Right cardiac atrium (tissue), 5 donors: ENCODE measurements around the gene AJAP1. TPM values are rescaled to one million over a fixed set of nuclear protein-coding genes. Genes with fewer than 3 reads are reported as not detected.
"Not testable (repeated sequence)": the region's sequence is repeated elsewhere in the genome, so short reads cannot be mapped to it uniquely, and the experiment has no call there.

Experiments
- ATAC-seq, 2 donors: fragments of 200-7000 bp; cut with Tn5 transposase; one replicate each; pipeline versions ENCODE4 v1.8.0 to v1.9.1; 2020; ENCODE audit warnings: moderate library complexity in 2 of 2, mild to moderate bottlenecking in 1 of 2
- DNase-seq, 3 donors: peaks; one replicate each; pipeline ENCODE4 v3.0.0-alpha.2; 2020
- H3K27ac ChIP-seq: one replicate; pipeline ENCODE4 v1.5.1; 2013; ENCODE audit warnings: mild to moderate bottlenecking, low read length, control low read depth, moderate library complexity
- H3K27me3 ChIP-seq: one replicate; pipeline ENCODE4 v1.6.1; 2013; ENCODE audit not compliant: control insufficient read depth, insufficient read depth
- H3K4me1 ChIP-seq: one replicate; pipeline ENCODE4 v1.6.1; 2013; ENCODE audit warnings: low read length; ENCODE audit not compliant: control insufficient read depth, insufficient read depth
- H3K4me3 ChIP-seq: one replicate; pipeline ENCODE4 v1.5.1; 2013; ENCODE audit warnings: low read length, control low read depth
- H3K9me3 ChIP-seq: one replicate; pipeline ENCODE4 v1.6.1; 2013; ENCODE audit warnings: low read length; ENCODE audit not compliant: control insufficient read depth
- WGBS: extraction: QIAGEN DNeasy Blood & Tissue Kit; methylation state at CpG from one replicate; pipeline ENCODE4 v1.1.7; 2013; 5-methylcytosine and 5-hydroxymethylcytosine counted together
- intact Hi-C, 4 donors: fragments of 100-400 bp; cut with DNase I; formaldehyde crosslinking; loops; one replicate each; pipeline versions ENCODE4 v1.11.0 to v1.14.0; 2022 to 2023
- polyA plus RNA-seq: library from polyadenylated mRNA; stranded (reverse); fragments of 200-250 nt; gene quantifications from one replicate; pipeline ENCODE4 v1.2.3, GENCODE V29; 2013
- total RNA-seq, 4 donors: library from RNA; stranded (reverse); fragmentation: NEBNext Ultra II Directional; extraction: Animal tissue kit (Norgen Biotek cat#: 25700); gene quantifications; one replicate each; pipeline ENCODE4 v1.2.1, GENCODE V29; 2021
- donor health status: healthy with polysubstance abuse.
- donor health status: DM: no; HTN: yes; CAD: no.
- donor health status: DM: no; HTN: no; CAD: no.
- donor health status: DM: no; HTN: yes; CAD: no; lungs with severe emphysema.
- donor health status: DM: yes; HTN: yes; CAD: no.

The AJAP1 gene
- total and polyA plus RNA-seq, 5 donors: 0.02 to 0.18 (median 0.06) TPM

GRCh38 chr1:4617506-4617905, 36.9 kb upstream of the AJAP1 start:
- ATAC-seq (peak in 1 of 2 donors; percentile 24), DNase-seq (peak in 1 of 3 donors; percentile 20)
- H3K27me3 ChIP-seq: no peaks in the 10 kb centered on the region
- H3K4me1 ChIP-seq: no peaks in the 10 kb centered on the region
- WGBS: 93% methylated on average over 6 of the region's 6 CpGs
- no peak overlapping the region for H3K4me3 ChIP-seq
- no peak overlapping the region for H3K27ac ChIP-seq
- intact Hi-C loops: no loop called here
- no peaks in the 10 kb centered on the region for H3K9me3 ChIP-seq

- H3K27ac ChIP-seq, H3K4me3 ChIP-seq, H3K9me3 ChIP-seq, H3K27me3 ChIP-seq, intact Hi-C loops, ATAC-seq, DNase-seq, H3K4me1 ChIP-seq: not testable (repeated sequence)
- WGBS: 83% methylated on average over 3 of the region's 3 CpGs
Measured at GRCh38 chr1:4618827-4619226, 35.6 kb upstream of the AJAP1 start.

GRCh38 chr1:4621646-4622045, 32.8 kb upstream of the AJAP1 start:
- DNase-seq (no peak), ATAC-seq (no peak)
- intact Hi-C loops: no loop called here
- H3K27me3 ChIP-seq: no peaks in the 10 kb centered on the region
- no peaks in the 10 kb centered on the region for H3K9me3 ChIP-seq
- no peak overlapping the region for H3K27ac ChIP-seq
- no peaks in the 10 kb centered on the region for H3K4me1 ChIP-seq
- WGBS: 57% methylated on average over 5 of the region's 5 CpGs
- no peak overlapping the region for H3K4me3 ChIP-seq

- ATAC-seq (no peak), DNase-seq (no peak)
- no peak overlapping the region for H3K27ac ChIP-seq
- H3K4me3 ChIP-seq: no peak overlapping the region
- no peaks in the 10 kb centered on the region for H3K4me1 ChIP-seq
- 86% methylated on average over 10 of the region's 10 CpGs for WGBS
- no peaks in the 10 kb centered on the region for H3K27me3 ChIP-seq
- intact Hi-C loops: no loop called here
- no peaks in the 10 kb centered on the region for H3K9me3 ChIP-seq
Measured at GRCh38 chr1:4622821-4623220, 31.6 kb upstream of the AJAP1 start.

- ATAC-seq: no peak
- 69% methylated on average over 10 of the region's 10 CpGs for WGBS
- intact Hi-C loops: no loop called here
- no peak for DNase-seq
- Histone ChIP-seq H3K27me3 (no peaks in the 10 kb centered on the region), H3K9me3 (no peaks in the 10 kb centered on the region), H3K27ac (no peak overlapping the region), H3K4me3 (no peak overlapping the region), H3K4me1 (no peaks in the 10 kb centered on the region)
Measured at GRCh38 chr1:4624141-4624715, 30.2 kb upstream of the AJAP1 start.

- intact Hi-C loops: no loop called here
- 81% methylated on average over 9 of the region's 9 CpGs for WGBS
- H3K9me3 ChIP-seq: no peaks in the 10 kb centered on the region
- H3K27ac ChIP-seq: no peak overlapping the region
- no peaks in the 10 kb centered on the region for H3K27me3 ChIP-seq
- H3K4me3 ChIP-seq: no peak overlapping the region
- H3K4me1 ChIP-seq: no peaks in the 10 kb centered on the region
- DNase-seq (peak in 1 of 3 donors; percentile 9), ATAC-seq (no peak)
Measured at GRCh38 chr1:4624801-4625200, 29.6 kb upstream of the AJAP1 start.

- Histone ChIP-seq H3K4me3 (no peak overlapping the region), H3K4me1 (no peaks in the 10 kb centered on the region), H3K27ac (no peak overlapping the region), H3K27me3 (no peaks in the 10 kb centered on the region), H3K9me3 (no peaks in the 10 kb centered on the region)
- whole genome bisulfite sequencing: 85% methylated on average over 13 of the region's 13 CpGs
- ATAC-seq: no peak
- intact Hi-C loops: no loop called here
- no peak for DNase-seq
Measured at GRCh38 chr1:4626061-4626460, 28.3 kb upstream of the AJAP1 start.

GRCh38 chr1:4626560-4627319, 27.7 kb upstream of the AJAP1 start:
- intact Hi-C loops: no loop called here
- Histone ChIP-seq H3K27ac (no peak overlapping the region), H3K27me3 (no peaks in the 10 kb centered on the region), H3K4me3 (no peak overlapping the region), H3K4me1 (no peaks in the 10 kb centered on the region), H3K9me3 (no peaks in the 10 kb centered on the region)
- 78% methylated on average over 9 of the region's 9 CpGs for WGBS
- DNase-seq (peak in 2 of 3 donors; percentile 39 to 63), ATAC-seq (peak in 1 of 2 donors; percentile 54)

GRCh38 chr1:4627353-4627752, 27.1 kb upstream of the AJAP1 start:
- Histone ChIP-seq H3K27me3 (no peaks in the 10 kb centered on the region), H3K4me3 (no peak overlapping the region), H3K27ac (no peak overlapping the region), H3K4me1 (no peaks in the 10 kb centered on the region), H3K9me3 (no peaks in the 10 kb centered on the region)
- ATAC-seq: no peak
- intact Hi-C loops: no loop called here
- no peak for DNase-seq
- 61% methylated on average over 12 of the region's 12 CpGs for WGBS

- H3K27me3 ChIP-seq: no peaks in the 10 kb centered on the region
- no peak overlapping the region for H3K27ac ChIP-seq
- no peak for DNase-seq
- intact Hi-C loops: no loop called here
- no peak for ATAC-seq
- WGBS: 85% methylated on average over 7 of the region's 7 CpGs
- no peaks in the 10 kb centered on the region for H3K9me3 ChIP-seq
- H3K4me3 ChIP-seq: no peak overlapping the region
- no peaks in the 10 kb centered on the region for H3K4me1 ChIP-seq
Measured at GRCh38 chr1:4628992-4629391, 25.4 kb upstream of the AJAP1 start.

GRCh38 chr1:4630561-4630960, 23.8 kb upstream of the AJAP1 start:
- Histone ChIP-seq H3K9me3 (no peaks in the 10 kb centered on the region), H3K27ac (no peak overlapping the region), H3K4me1 (no peaks in the 10 kb centered on the region), H3K4me3 (no peak overlapping the region), H3K27me3 (no peaks in the 10 kb centered on the region)
- WGBS: 81% methylated on average over 7 of the region's 7 CpGs
- DNase-seq (peak in 1 of 3 donors; percentile 10), ATAC-seq (no peak)
- intact Hi-C loops: no loop called here
